ENCODE measurements around the gene SPEM3.

DNA sequence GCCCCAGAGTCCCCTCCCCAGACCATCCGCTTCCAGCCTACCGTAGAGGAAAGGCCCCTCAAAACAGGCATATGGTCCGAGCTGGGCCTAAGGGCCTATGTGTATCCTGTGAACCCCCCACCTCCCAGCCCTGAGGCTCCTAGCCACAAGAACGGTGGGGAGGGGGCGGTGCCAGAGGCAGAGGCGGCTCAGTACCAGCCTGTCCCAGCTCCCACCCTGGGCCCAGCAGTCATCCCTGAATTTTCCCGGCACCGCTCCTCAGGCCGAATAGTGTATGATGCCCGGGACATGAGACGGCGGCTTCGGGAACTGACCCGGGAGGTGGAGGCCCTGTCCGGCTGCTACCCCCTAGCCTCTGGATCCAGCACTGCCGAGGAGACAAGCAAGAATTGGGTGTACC, 7.5 kb upstream of the SPEM3 start:
- TF ChIP-seq, protein P1, sequence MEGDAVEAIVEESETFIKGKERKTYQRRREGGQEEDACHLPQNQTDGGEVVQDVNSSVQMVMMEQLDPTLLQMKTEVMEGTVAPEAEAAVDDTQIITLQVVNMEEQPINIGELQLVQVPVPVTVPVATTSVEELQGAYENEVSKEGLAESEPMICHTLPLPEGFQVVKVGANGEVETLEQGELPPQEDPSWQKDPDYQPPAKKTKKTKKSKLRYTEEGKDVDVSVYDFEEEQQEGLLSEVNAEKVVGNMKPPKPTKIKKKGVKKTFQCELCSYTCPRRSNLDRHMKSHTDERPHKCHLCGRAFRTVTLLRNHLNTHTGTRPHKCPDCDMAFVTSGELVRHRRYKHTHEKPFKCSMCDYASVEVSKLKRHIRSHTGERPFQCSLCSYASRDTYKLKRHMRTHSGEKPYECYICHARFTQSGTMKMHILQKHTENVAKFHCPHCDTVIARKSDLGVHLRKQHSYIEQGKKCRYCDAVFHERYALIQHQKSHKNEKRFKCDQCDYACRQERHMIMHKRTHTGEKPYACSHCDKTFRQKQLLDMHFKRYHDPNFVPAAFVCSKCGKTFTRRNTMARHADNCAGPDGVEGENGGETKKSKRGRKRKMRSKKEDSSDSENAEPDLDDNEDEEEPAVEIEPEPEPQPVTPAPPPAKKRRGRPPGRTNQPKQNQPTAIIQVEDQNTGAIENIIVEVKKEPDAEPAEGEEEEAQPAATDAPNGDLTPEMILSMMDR (IDR thresholded peaks at IDR 0.05; ENCODE audit: poor library complexity): no peak
- TF ChIP-seq EZH2phosphoT487 (IDR thresholded peaks at IDR 0.05; ENCODE audit: low read depth, severe bottlenecking, unreplicated experiment): no peak
